Adrenal gland (tissue), 5 donors: Measurements from ENCODE around the gene VWA8.

Experiments
- POLR2A ChIP-seq, 2 donors: fragments of 450-650 bp; IDR thresholded peaks; one replicate each; pipeline ENCODE4 v1.6.1; 2017; ENCODE audit warnings: antibody characterized with exemption in 2 of 2, mild to moderate bottlenecking in 2 of 2, moderate library complexity in 1 of 2
- TF ChIP-seq, protein P1 (sequence below), 6 experiments: fragments of 450-650 bp in 4 of 6; fragments of 200-600 bp in 2 of 6; sonication (generic) in 1 of 6; IDR thresholded peaks; 1 replicate in 5 of 6; 2 replicates in 1 of 6; pipeline versions ENCODE4 v1.5.1 to v1.8.0; 2016 to 2021; ENCODE audit warnings: antibody characterized with exemption in 6 of 6, mild to moderate bottlenecking in 2 of 6, moderate library complexity in 1 of 6
- donor health status: DM: no; HTN: no; CAD: no.

DNA sequence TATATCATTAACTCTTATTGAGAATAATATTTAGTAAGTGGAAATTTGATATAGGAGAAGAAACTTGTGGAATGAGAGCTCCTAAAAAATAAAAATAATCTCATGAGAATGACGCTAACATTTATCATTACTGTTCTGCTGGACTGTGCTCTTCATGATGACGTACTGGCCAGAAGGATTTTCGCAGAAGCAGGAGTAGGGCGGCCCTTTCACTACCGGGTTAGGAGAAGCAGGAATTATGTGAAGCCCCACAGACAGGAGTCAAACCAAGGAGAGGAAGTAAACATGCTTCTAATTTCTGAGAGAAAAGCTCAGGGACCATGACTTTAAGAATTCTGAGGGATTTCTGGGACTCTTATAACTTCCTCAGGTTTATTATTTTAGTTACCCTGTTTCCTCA is 195.1 kb downstream of the VWA8 start:
- TF ChIP-seq, protein P1, sequence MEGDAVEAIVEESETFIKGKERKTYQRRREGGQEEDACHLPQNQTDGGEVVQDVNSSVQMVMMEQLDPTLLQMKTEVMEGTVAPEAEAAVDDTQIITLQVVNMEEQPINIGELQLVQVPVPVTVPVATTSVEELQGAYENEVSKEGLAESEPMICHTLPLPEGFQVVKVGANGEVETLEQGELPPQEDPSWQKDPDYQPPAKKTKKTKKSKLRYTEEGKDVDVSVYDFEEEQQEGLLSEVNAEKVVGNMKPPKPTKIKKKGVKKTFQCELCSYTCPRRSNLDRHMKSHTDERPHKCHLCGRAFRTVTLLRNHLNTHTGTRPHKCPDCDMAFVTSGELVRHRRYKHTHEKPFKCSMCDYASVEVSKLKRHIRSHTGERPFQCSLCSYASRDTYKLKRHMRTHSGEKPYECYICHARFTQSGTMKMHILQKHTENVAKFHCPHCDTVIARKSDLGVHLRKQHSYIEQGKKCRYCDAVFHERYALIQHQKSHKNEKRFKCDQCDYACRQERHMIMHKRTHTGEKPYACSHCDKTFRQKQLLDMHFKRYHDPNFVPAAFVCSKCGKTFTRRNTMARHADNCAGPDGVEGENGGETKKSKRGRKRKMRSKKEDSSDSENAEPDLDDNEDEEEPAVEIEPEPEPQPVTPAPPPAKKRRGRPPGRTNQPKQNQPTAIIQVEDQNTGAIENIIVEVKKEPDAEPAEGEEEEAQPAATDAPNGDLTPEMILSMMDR (IDR thresholded peaks at IDR 0.05): no peak
- TF ChIP-seq POLR2A (IDR thresholded peaks at IDR 0.05): no peak
